WTC11 (cell line): ENCODE data around the gene CFAP100. TPM values are rescaled to one million over a fixed set of nuclear protein-coding genes. Genes with fewer than 3 reads are reported as not detected.

Experiments
- ATAC-seq: fragments of 200-7000 bp; cut with Tn5 transposase; 2 replicates; pipeline ENCODE4 v1.10.0; 2021; ENCODE audit warnings: mild to moderate bottlenecking, moderate library complexity
- CTCF ChIA-PET: fragments of 300-600 bp; sonication (Branson Sonifier 250); formaldehyde crosslinking; loops from one replicate; lab custom pipeline; 2021; ENCODE audit warnings: antibody characterized with exemption; lab: Charles Lee
- POLR2A ChIA-PET: fragments of 350-600 bp; sonication (Branson Sonifier 250); formaldehyde crosslinking; loops from one replicate; lab custom pipeline; 2021; ENCODE audit warnings: antibody characterized with exemption; lab: Charles Lee
- DNase-seq: peaks from one replicate; pipeline ENCODE4 v3.0.0; 2021; ENCODE audit warnings: low spot score
- H3K27ac Mint-ChIP-seq: 2 replicates; pipeline ENCODE4 v1.8.0; 2021; ENCODE audit warnings: mixed read lengths
- H3K27me3 Mint-ChIP-seq: 2 replicates; pipeline ENCODE4 v1.8.0; 2021; ENCODE audit warnings: low read depth, mild to moderate bottlenecking, moderate library complexity, mixed read lengths
- H3K36me3 Mint-ChIP-seq: 2 replicates; pipeline ENCODE4 v1.8.0; 2021; ENCODE audit warnings: mixed read lengths
- H3K4me1 Mint-ChIP-seq: 2 replicates; pipeline ENCODE4 v1.8.0; 2022; ENCODE audit warnings: mixed read lengths
- H3K4me3 Mint-ChIP-seq: 2 replicates; pipeline ENCODE4 v1.8.0; 2021; ENCODE audit warnings: mild to moderate bottlenecking, moderate library complexity, mixed read lengths
- H3K9me3 Mint-ChIP-seq: 2 replicates; pipeline ENCODE4 v1.8.0; 2021; ENCODE audit warnings: mixed read lengths
- ATF1 ChIP-seq: sonication (generic); formaldehyde crosslinking; IDR thresholded peaks from 2 replicates; pipeline ENCODE4 v1.8.1; 2023; ENCODE audit warnings: mild to moderate bottlenecking, moderate library complexity, missing genetic modification reagents
- ELF4 ChIP-seq: sonication (generic); formaldehyde crosslinking; IDR thresholded peaks from 2 replicates; pipeline ENCODE4 v1.8.1; 2022; ENCODE audit warnings: low read depth, mild to moderate bottlenecking, moderate library complexity, missing genetic modification reagents
- EMX1 ChIP-seq: fragments of 250-450 bp; sonication (Bioruptor Pico); IDR thresholded peaks from 2 replicates; pipeline ENCODE4 v1.8.0; 2021; ENCODE audit warnings: mild to moderate bottlenecking
- FOXJ3 ChIP-seq: sonication (generic); formaldehyde crosslinking; IDR thresholded peaks from 2 replicates; pipeline ENCODE4 v1.9.0; 2021; ENCODE audit warnings: missing genetic modification reagents, mild to moderate bottlenecking, borderline replicate concordance
- GABPB1 ChIP-seq: sonication (generic); formaldehyde crosslinking; IDR thresholded peaks from 2 replicates; pipeline ENCODE4 v1.8.1; 2023; ENCODE audit warnings: mild to moderate bottlenecking, missing genetic modification reagents
- HMGA2 ChIP-seq: fragments of 250-450 bp; sonication (Bioruptor Pico); IDR thresholded peaks from 2 replicates; pipeline ENCODE4 v1.4.0; 2021; ENCODE audit warnings: mild to moderate bottlenecking, moderate library complexity
- NFATC4 ChIP-seq: fragments of 250-450 bp; sonication (Bioruptor Pico); IDR thresholded peaks from 2 replicates; pipeline ENCODE4 v1.9.0; 2021; ENCODE audit warnings: mild to moderate bottlenecking
- NFE2L1 ChIP-seq: sonication (generic); formaldehyde crosslinking; IDR thresholded peaks from 2 replicates; pipeline ENCODE4 v1.8.1; 2023; ENCODE audit warnings: missing genetic modification reagents
- NR3C1 ChIP-seq: sonication (generic); formaldehyde crosslinking; conservative IDR thresholded peaks from 2 replicates; pipeline ENCODE4 v1.8.1; 2023; ENCODE audit warnings: low read depth, mild to moderate bottlenecking, missing genetic modification reagents
- RORB ChIP-seq: fragments of 250-450 bp; sonication (Bioruptor Pico); IDR thresholded peaks from 2 replicates; pipeline ENCODE4 v1.9.0; 2021; ENCODE audit warnings: mild to moderate bottlenecking
- TCF7 ChIP-seq: sonication (generic); formaldehyde crosslinking; IDR thresholded peaks from 2 replicates; pipeline ENCODE4 v1.8.0; 2022; ENCODE audit warnings: mild to moderate bottlenecking, low read depth, missing genetic modification reagents, moderate library complexity
- ZBTB21 ChIP-seq: sonication (generic); formaldehyde crosslinking; IDR thresholded peaks from 2 replicates; pipeline ENCODE4 v1.8.1; 2023; ENCODE audit warnings: mild to moderate bottlenecking, missing genetic modification reagents, borderline replicate concordance
- ZNF263 ChIP-seq: sonication (generic); formaldehyde crosslinking; IDR thresholded peaks from 2 replicates; pipeline ENCODE4 v1.8.1; 2022; ENCODE audit warnings: low read depth, mild to moderate bottlenecking, moderate library complexity, missing genetic modification reagents
- ZNF317 ChIP-seq: sonication (generic); formaldehyde crosslinking; IDR thresholded peaks from 2 replicates; pipeline ENCODE4 v1.8.1; 2023; ENCODE audit warnings: low read depth, mild to moderate bottlenecking, moderate library complexity, missing genetic modification reagents, borderline replicate concordance
- ZNF416 ChIP-seq: fragments of 250-450 bp; sonication (Bioruptor Pico); IDR thresholded peaks from 2 replicates; pipeline ENCODE4 v1.9.0; 2021; ENCODE audit warnings: mild to moderate bottlenecking, inconsistent platforms
- total RNA-seq: library from RNA; stranded (reverse); gene quantifications from 3 replicates; pipeline ENCODE4 v1.2.3, GENCODE V29; 2021
- TF ChIP-seq, protein P1 (sequence below): sonication (generic); formaldehyde crosslinking; IDR thresholded peaks from 2 replicates; pipeline ENCODE4 v1.8.0; 2023; ENCODE audit warnings: missing genetic modification reagents, mild to moderate bottlenecking, borderline replicate concordance
- TF ChIP-seq, protein P2 (sequence below): sonication (generic); formaldehyde crosslinking; IDR thresholded peaks from 2 replicates; pipeline ENCODE4 v1.8.0; 2023; ENCODE audit warnings: mild to moderate bottlenecking, missing genetic modification reagents
- TF ChIP-seq, protein P3 (sequence below): fragments of 200-600 bp; IDR thresholded peaks from 2 replicates; pipeline ENCODE4 v1.8.0; 2022; ENCODE audit warnings: antibody characterized with exemption
- TF ChIP-seq, protein P4 (sequence below): sonication (generic); formaldehyde crosslinking; IDR thresholded peaks from 2 replicates; pipeline ENCODE4 v1.8.0; 2023; ENCODE audit warnings: missing genetic modification reagents
- TF ChIP-seq, protein P5 (sequence below): fragments of 250-450 bp; sonication (Bioruptor Pico); IDR thresholded peaks from 2 replicates; pipeline ENCODE4 v1.9.0; 2021; ENCODE audit warnings: mild to moderate bottlenecking
- TF ChIP-seq, protein P6 (sequence below): sonication (generic); formaldehyde crosslinking; IDR thresholded peaks from 2 replicates; pipeline ENCODE4 v1.8.0; 2022; ENCODE audit warnings: mild to moderate bottlenecking, missing genetic modification reagents

Gene CFAP100
- total RNA-seq, 1 experiment from 2014 or later, result not detected

DNA sequence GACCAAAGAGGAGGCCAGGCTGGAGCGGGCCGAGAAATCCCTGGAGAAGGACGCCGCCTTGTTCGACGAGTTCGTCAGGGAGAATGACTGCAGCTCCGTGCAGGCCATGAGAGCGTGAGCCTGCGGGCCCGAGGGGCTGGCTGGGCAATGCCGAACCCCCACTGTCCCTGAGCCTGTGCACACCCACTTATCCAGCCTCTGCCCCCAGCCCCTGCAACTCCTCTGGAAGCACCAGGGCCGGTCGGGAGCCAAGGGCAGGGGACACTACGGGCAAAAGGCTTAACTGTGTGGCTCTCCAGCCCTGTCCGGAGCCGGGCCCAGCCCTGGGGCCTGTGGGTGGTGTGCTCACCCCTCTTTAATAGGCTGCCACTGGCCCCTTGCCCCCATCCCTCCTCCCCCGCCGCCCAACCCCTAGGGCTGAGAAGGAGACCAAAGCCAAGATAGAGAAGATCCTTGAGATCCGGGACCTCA is 24.0 kb downstream of the CFAP100 start:
- H3K9me3 Mint-ChIP-seq, result no peaks in the 10 kb centered on the region
- no peaks in the 10 kb centered on the region for H3K36me3 Mint-ChIP-seq
- H3K27ac Mint-ChIP-seq, result no peak overlapping the region
- ChIA-PET POLR2A (no interaction called here), CTCF (no interaction called here)
- H3K4me3 Mint-ChIP-seq, result no peak overlapping the region
- TF ChIP-seq, protein P1, sequence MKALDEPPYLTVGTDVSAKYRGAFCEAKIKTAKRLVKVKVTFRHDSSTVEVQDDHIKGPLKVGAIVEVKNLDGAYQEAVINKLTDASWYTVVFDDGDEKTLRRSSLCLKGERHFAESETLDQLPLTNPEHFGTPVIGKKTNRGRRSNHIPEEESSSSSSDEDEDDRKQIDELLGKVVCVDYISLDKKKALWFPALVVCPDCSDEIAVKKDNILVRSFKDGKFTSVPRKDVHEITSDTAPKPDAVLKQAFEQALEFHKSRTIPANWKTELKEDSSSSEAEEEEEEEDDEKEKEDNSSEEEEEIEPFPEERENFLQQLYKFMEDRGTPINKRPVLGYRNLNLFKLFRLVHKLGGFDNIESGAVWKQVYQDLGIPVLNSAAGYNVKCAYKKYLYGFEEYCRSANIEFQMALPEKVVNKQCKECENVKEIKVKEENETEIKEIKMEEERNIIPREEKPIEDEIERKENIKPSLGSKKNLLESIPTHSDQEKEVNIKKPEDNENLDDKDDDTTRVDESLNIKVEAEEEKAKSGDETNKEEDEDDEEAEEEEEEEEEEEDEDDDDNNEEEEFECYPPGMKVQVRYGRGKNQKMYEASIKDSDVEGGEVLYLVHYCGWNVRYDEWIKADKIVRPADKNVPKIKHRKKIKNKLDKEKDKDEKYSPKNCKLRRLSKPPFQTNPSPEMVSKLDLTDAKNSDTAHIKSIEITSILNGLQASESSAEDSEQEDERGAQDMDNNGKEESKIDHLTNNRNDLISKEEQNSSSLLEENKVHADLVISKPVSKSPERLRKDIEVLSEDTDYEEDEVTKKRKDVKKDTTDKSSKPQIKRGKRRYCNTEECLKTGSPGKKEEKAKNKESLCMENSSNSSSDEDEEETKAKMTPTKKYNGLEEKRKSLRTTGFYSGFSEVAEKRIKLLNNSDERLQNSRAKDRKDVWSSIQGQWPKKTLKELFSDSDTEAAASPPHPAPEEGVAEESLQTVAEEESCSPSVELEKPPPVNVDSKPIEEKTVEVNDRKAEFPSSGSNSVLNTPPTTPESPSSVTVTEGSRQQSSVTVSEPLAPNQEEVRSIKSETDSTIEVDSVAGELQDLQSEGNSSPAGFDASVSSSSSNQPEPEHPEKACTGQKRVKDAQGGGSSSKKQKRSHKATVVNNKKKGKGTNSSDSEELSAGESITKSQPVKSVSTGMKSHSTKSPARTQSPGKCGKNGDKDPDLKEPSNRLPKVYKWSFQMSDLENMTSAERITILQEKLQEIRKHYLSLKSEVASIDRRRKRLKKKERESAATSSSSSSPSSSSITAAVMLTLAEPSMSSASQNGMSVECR (CRISPR knock-in tag), result no peak
- TF ChIP-seq RORB (no peak), FOXJ3 (CRISPR knock-in tag) (no peak), ATF1 (CRISPR knock-in tag) (no peak), ZNF263 (CRISPR knock-in tag) (no peak), GABPB1 (CRISPR knock-in tag) (no peak), ZNF317 (no peak)
- TF ChIP-seq, protein P2, sequence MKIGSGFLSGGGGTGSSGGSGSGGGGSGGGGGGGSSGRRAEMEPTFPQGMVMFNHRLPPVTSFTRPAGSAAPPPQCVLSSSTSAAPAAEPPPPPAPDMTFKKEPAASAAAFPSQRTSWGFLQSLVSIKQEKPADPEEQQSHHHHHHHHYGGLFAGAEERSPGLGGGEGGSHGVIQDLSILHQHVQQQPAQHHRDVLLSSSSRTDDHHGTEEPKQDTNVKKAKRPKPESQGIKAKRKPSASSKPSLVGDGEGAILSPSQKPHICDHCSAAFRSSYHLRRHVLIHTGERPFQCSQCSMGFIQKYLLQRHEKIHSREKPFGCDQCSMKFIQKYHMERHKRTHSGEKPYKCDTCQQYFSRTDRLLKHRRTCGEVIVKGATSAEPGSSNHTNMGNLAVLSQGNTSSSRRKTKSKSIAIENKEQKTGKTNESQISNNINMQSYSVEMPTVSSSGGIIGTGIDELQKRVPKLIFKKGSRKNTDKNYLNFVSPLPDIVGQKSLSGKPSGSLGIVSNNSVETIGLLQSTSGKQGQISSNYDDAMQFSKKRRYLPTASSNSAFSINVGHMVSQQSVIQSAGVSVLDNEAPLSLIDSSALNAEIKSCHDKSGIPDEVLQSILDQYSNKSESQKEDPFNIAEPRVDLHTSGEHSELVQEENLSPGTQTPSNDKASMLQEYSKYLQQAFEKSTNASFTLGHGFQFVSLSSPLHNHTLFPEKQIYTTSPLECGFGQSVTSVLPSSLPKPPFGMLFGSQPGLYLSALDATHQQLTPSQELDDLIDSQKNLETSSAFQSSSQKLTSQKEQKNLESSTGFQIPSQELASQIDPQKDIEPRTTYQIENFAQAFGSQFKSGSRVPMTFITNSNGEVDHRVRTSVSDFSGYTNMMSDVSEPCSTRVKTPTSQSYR (CRISPR knock-in tag), result no peak
- TF ChIP-seq, protein P3, sequence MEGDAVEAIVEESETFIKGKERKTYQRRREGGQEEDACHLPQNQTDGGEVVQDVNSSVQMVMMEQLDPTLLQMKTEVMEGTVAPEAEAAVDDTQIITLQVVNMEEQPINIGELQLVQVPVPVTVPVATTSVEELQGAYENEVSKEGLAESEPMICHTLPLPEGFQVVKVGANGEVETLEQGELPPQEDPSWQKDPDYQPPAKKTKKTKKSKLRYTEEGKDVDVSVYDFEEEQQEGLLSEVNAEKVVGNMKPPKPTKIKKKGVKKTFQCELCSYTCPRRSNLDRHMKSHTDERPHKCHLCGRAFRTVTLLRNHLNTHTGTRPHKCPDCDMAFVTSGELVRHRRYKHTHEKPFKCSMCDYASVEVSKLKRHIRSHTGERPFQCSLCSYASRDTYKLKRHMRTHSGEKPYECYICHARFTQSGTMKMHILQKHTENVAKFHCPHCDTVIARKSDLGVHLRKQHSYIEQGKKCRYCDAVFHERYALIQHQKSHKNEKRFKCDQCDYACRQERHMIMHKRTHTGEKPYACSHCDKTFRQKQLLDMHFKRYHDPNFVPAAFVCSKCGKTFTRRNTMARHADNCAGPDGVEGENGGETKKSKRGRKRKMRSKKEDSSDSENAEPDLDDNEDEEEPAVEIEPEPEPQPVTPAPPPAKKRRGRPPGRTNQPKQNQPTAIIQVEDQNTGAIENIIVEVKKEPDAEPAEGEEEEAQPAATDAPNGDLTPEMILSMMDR, result no peak
- TF ChIP-seq, protein P4, sequence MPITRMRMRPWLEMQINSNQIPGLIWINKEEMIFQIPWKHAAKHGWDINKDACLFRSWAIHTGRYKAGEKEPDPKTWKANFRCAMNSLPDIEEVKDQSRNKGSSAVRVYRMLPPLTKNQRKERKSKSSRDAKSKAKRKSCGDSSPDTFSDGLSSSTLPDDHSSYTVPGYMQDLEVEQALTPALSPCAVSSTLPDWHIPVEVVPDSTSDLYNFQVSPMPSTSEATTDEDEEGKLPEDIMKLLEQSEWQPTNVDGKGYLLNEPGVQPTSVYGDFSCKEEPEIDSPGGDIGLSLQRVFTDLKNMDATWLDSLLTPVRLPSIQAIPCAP (CRISPR knock-in tag), result no peak
- H3K27me3 Mint-ChIP-seq, result no peaks in the 10 kb centered on the region
- ATAC-seq, result no peak
- no peak for DNase-seq
- peaks cover 23% of the 10 kb centered on the region for H3K4me1 Mint-ChIP-seq

DNA sequence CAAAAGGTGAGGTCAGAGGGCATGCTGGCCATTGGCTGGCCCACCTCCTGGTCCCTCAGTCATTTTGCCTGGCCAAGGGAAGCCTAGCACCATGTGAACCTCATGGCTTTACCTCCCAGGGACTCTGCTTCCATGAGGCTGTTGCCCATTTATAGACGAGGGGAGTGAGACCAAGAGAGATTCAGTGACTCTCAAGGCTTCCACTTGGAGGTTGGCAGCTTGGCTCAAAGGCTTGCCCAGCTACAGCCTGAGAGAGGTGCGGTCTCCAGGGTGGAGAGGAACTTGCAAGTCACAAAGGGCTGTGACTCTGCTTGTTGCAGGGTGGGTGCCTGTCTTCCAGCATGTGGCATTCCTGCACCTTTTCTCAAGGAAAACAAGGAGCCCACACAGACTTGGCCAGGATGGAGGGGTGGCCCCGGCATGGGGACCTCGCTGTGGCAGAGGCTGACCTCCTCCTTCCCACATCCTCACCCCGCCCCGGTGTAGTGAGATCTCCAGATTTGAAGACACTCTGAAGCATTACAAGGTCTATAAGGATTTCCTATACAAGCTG is 24.5 kb downstream of the CFAP100 start:
- no peak overlapping the region for H3K4me3 Mint-ChIP-seq
- H3K9me3 Mint-ChIP-seq, result no peaks in the 10 kb centered on the region
- no peak for ATAC-seq
- H3K27ac Mint-ChIP-seq, result no peak overlapping the region
- POLR2A ChIA-PET, result no interaction called here
- H3K27me3 Mint-ChIP-seq, result no peaks in the 10 kb centered on the region
- no peak for DNase-seq
- peaks cover 23% of the 10 kb centered on the region for H3K4me1 Mint-ChIP-seq
- CTCF ChIA-PET, result no interaction called here
- no peaks in the 10 kb centered on the region for H3K36me3 Mint-ChIP-seq
- TF ChIP-seq RORB (no peak), EMX1 (no peak), ZNF416 (CRISPR knock-in tag) (no peak), ZBTB21 (no peak), NR3C1 (CRISPR knock-in tag) (no peak), TCF7 (CRISPR knock-in tag) (no peak), HMGA2 (CRISPR knock-in tag) (no peak), NFATC4 (CRISPR knock-in tag) (no peak), NFE2L1 (CRISPR knock-in tag) (no peak), ELF4 (CRISPR knock-in tag) (no peak)
- TF ChIP-seq, protein P5, sequence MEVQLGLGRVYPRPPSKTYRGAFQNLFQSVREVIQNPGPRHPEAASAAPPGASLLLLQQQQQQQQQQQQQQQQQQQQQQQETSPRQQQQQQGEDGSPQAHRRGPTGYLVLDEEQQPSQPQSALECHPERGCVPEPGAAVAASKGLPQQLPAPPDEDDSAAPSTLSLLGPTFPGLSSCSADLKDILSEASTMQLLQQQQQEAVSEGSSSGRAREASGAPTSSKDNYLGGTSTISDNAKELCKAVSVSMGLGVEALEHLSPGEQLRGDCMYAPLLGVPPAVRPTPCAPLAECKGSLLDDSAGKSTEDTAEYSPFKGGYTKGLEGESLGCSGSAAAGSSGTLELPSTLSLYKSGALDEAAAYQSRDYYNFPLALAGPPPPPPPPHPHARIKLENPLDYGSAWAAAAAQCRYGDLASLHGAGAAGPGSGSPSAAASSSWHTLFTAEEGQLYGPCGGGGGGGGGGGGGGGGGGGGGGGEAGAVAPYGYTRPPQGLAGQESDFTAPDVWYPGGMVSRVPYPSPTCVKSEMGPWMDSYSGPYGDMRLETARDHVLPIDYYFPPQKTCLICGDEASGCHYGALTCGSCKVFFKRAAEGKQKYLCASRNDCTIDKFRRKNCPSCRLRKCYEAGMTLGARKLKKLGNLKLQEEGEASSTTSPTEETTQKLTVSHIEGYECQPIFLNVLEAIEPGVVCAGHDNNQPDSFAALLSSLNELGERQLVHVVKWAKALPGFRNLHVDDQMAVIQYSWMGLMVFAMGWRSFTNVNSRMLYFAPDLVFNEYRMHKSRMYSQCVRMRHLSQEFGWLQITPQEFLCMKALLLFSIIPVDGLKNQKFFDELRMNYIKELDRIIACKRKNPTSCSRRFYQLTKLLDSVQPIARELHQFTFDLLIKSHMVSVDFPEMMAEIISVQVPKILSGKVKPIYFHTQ (CRISPR knock-in tag), result no peak
- TF ChIP-seq, protein P3, result no peak
- TF ChIP-seq, protein P6, sequence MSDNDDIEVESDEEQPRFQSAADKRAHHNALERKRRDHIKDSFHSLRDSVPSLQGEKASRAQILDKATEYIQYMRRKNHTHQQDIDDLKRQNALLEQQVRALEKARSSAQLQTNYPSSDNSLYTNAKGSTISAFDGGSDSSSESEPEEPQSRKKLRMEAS, result no peak
